IMR-90 (cell line): Measurements from ENCODE around the gene PTX4. TPM values are rescaled to one million over a fixed set of nuclear protein-coding genes. Genes with fewer than 3 reads are reported as not detected.

Source experiments
- ATAC-seq: fragments of 200-7000 bp; cut with Tn5 transposase; 2 replicates; pipeline ENCODE4 v1.9.1; 2020; ENCODE audit warnings: low read depth, mild to moderate bottlenecking, moderate library complexity
- BruUV-seq: library from RNA; stranded (reverse); fragments of 400-500 nt; replicated peaks from 2 replicates; lab custom pipeline; 2021; lab: Mats Ljungman, UMichigan
- CTCF ChIA-PET: fragments of 300-600 bp; formaldehyde crosslinking; extraction: SDS; loops from one replicate; lab custom pipeline; 2021; ENCODE audit warnings: antibody characterized with exemption; lab: Yijun Ruan, JAX
- POLR2A ChIA-PET: fragments of 300-600 bp; sonication (Branson Sonifier 250); formaldehyde crosslinking; loops from one replicate; lab custom pipeline; 2022; ENCODE audit warnings: antibody characterized with exemption; ENCODE audit not compliant: unreplicated experiment; lab: Charles Lee
- DNase-seq: peaks from one replicate; pipeline ENCODE4 v3.0.0; 2013
- H2AFZ ChIP-seq: replicated peaks from 2 replicates; pipeline ENCODE3; 2013; ENCODE audit warnings: low read length, mild to moderate bottlenecking; ENCODE audit not compliant: poor library complexity
- H2AK5ac ChIP-seq: 2 replicates; pipeline ENCODE4 v1.6.1; 2013; ENCODE audit warnings: low read depth, low read length, inconsistent platforms
- H2AK9ac ChIP-seq: replicated peaks from 2 replicates; pipeline ENCODE3; 2013; ENCODE audit warnings: mild to moderate bottlenecking, low read depth, low read length, moderate library complexity; ENCODE audit not compliant: poor library complexity
- H2BK120ac ChIP-seq: 2 replicates; pipeline ENCODE4 v1.6.1; 2013; ENCODE audit warnings: low read depth, low read length, inconsistent platforms
- H2BK15ac ChIP-seq: 3 replicates; pipeline ENCODE4 v1.6.1; 2013; ENCODE audit warnings: low read depth, low read length, inconsistent platforms
- H2BK20ac ChIP-seq: 2 replicates; pipeline ENCODE4 v1.6.1; 2013; ENCODE audit warnings: low read depth, mild to moderate bottlenecking, inconsistent platforms, low read length, moderate library complexity
- H2BK5ac ChIP-seq: 2 replicates; pipeline ENCODE4 v1.6.1; 2013; ENCODE audit warnings: mild to moderate bottlenecking, low read depth, low read length, inconsistent platforms; ENCODE audit not compliant: poor library complexity, severe bottlenecking
- H3K14ac ChIP-seq: replicated peaks from 2 replicates; pipeline ENCODE4 v1.6.1; 2013; ENCODE audit warnings: low read depth, low read length, inconsistent platforms
- H3K18ac ChIP-seq: 2 replicates; pipeline ENCODE4 v1.6.1; 2013; ENCODE audit warnings: low read depth, low read length, control low read depth
- H3K23ac ChIP-seq: 2 replicates; pipeline ENCODE4 v1.6.1; 2013; ENCODE audit warnings: low read depth, low read length, inconsistent platforms
- H3K27ac ChIP-seq: 2 replicates; pipeline ENCODE4 v1.5.1; 2013; ENCODE audit warnings: mild to moderate bottlenecking, control low read depth, low read length; ENCODE audit not compliant: insufficient read depth
- H3K27me3 ChIP-seq: 2 replicates; pipeline ENCODE4 v1.6.1; 2013; ENCODE audit warnings: low read length; ENCODE audit not compliant: control insufficient read depth, insufficient read depth
- H3K36me3 ChIP-seq: 2 replicates; pipeline ENCODE4 v1.6.1; 2013; ENCODE audit warnings: low read length, mixed read lengths; ENCODE audit not compliant: control insufficient read depth, insufficient read depth
- H3K4ac ChIP-seq: 2 replicates; pipeline ENCODE4 v1.6.1; 2013; ENCODE audit warnings: low read depth, low read length, inconsistent platforms
- H3K4me1 ChIP-seq: 2 replicates; pipeline ENCODE4 v1.6.1; 2013; ENCODE audit warnings: low read length, mixed read lengths; ENCODE audit not compliant: control insufficient read depth, insufficient read depth
- H3K4me2 ChIP-seq: 2 replicates; pipeline ENCODE4 v1.6.1; 2013; ENCODE audit warnings: low read depth, mild to moderate bottlenecking, control low read depth, low read length, moderate library complexity
- H3K4me3 ChIP-seq: 2 replicates; pipeline ENCODE4 v1.5.1; 2013; ENCODE audit warnings: low read depth, mild to moderate bottlenecking, control low read depth, low read length, moderate library complexity; ENCODE audit not compliant: insufficient read depth
- H3K56ac ChIP-seq: 2 replicates; pipeline ENCODE4 v1.6.1; 2013; ENCODE audit warnings: low read length, inconsistent platforms; ENCODE audit not compliant: insufficient read depth; ENCODE audit errors: extremely low read depth
- H3K79me1 ChIP-seq, 2 experiments: 2 replicates each; pipeline ENCODE4 v1.6.1; 2013; ENCODE audit warnings: low read length in 2 of 2, inconsistent platforms in 1 of 2, low read depth in 1 of 2
- H3K9ac ChIP-seq: 2 replicates; pipeline ENCODE4 v1.6.1; 2013; ENCODE audit warnings: low read depth, low read length, control low read depth
- H3K9me1 ChIP-seq: 2 replicates; pipeline ENCODE4 v1.6.1; 2013; ENCODE audit warnings: low read length, inconsistent platforms; ENCODE audit not compliant: insufficient read depth
- H3K9me3 ChIP-seq: 2 replicates; pipeline ENCODE4 v1.6.1; 2013; ENCODE audit warnings: low read length; ENCODE audit not compliant: control insufficient read depth, insufficient read depth
- H4K20me1 ChIP-seq: 2 replicates; pipeline ENCODE4 v1.6.1; 2013; ENCODE audit warnings: low read length, inconsistent platforms; ENCODE audit not compliant: insufficient read depth
- H4K5ac ChIP-seq: 2 replicates; pipeline ENCODE4 v1.6.1; 2013; ENCODE audit warnings: mild to moderate bottlenecking, low read depth, low read length, control low read depth
- H4K8ac ChIP-seq, 2 experiments: 2 replicates each; pipeline ENCODE4 v1.6.1; 2013; ENCODE audit warnings: low read depth in 2 of 2, low read length in 2 of 2, control low read depth in 1 of 2, inconsistent platforms in 1 of 2
- H4K91ac ChIP-seq: 2 replicates; pipeline ENCODE4 v1.6.1; 2013; ENCODE audit warnings: low read depth, low read length, inconsistent platforms; ENCODE audit not compliant: insufficient read depth
- CEBPB ChIP-seq: IDR thresholded peaks from 2 replicates; pipeline ENCODE4 v1.6.1; 2012; ENCODE audit warnings: low read depth, low read length, improper control_type of control experiment
- CHD1 ChIP-seq: IDR thresholded peaks from 2 replicates; pipeline ENCODE4 v1.6.1; 2012; ENCODE audit warnings: low read depth, low read length, improper control_type of control experiment
- MAZ ChIP-seq: IDR thresholded peaks from 2 replicates; pipeline ENCODE4 v1.6.1; 2012; ENCODE audit warnings: low read depth, mild to moderate bottlenecking, low read length, improper control_type of control experiment, moderate library complexity, borderline replicate concordance
- WGBS, 2 experiments: methylation state at CpG; one replicate each; pipeline versions ENCODE4 v1.1.5 to v1.1.7; 2013; ENCODE audit warnings: missing lambda C conversion rate in 2 of 2; ENCODE audit not compliant: insufficient read length in 1 of 2; ENCODE audit errors: extremely low coverage in 2 of 2; 5-methylcytosine and 5-hydroxymethylcytosine counted together
- dilution Hi-C: fragments of 300-500 bp; cut with HindIII; formaldehyde crosslinking; loops from one replicate; pipeline ENCODE4 v1.14.3; 2018; ENCODE audit warnings: low sequenced_read_pairs; ENCODE audit not compliant: unreplicated experiment
- in situ Hi-C: fragments of 300-500 bp; cut with MboI; formaldehyde crosslinking; loops from 3 replicates; pipeline ENCODE4 v1.14.3; 2019; ENCODE audit warnings: low sequenced_read_pairs, inconsistent platforms, mixed read lengths
- intact Hi-C: fragments of 100-400 bp; cut with micrococcal nuclease; formaldehyde crosslinking; loops from 2 replicates; pipeline ENCODE4 v1.10.0; 2022
- polyA plus RNA-seq, 3 experiments: library from polyadenylated mRNA; depleted of rRNA; stranded (reverse); fragments of >200 nt; gene quantifications; 2 replicates each; pipeline ENCODE4 v1.2.3, GENCODE V29; 2012; ENCODE audit warnings: low replicate concordance in 1 of 3
- total RNA-seq: library from RNA; depleted of rRNA; stranded (reverse); fragments of >200 nt; gene quantifications from 2 replicates; pipeline ENCODE4 v1.2.3, GENCODE V29; 2012

Gene PTX4
- total and polyA plus RNA-seq, 2 of the 4 experiments (the other 2 are of a cell fraction), result 0.07 TPM; not detected in 1

- no TSS peak for BruUV-seq
- Histone ChIP-seq H3K4ac (no peak overlapping the region), H3K9ac (no peak overlapping the region), H3K18ac (no peak overlapping the region), H3K14ac (no peak overlapping the region), H3K4me1 (no peaks in the 10 kb centered on the region), H3K27me3 (no peaks in the 10 kb centered on the region), H3K4me3 (no peak overlapping the region), H3K9me3 (peaks cover 4% of the 10 kb centered on the region), H2AK5ac (no peak overlapping the region), H3K56ac (no peak overlapping the region), H3K27ac (no peak overlapping the region), H3K36me3 (peaks cover 21% of the 10 kb centered on the region), H2BK20ac (no peak overlapping the region), H4K20me1 (no peaks in the 10 kb centered on the region; the same call in 1 of the 2 replicates), H2BK120ac (no peak overlapping the region), H3K9me1 (no peaks in the 10 kb centered on the region), H4K8ac (no peak overlapping the region), H2BK15ac (no peak overlapping the region), H3K79me1 (no peaks in the 10 kb centered on the region), H3K23ac (no peak overlapping the region), H3K4me2 (no peak overlapping the region), H2BK5ac (no peak overlapping the region), H4K5ac (no peak overlapping the region), H2AK9ac (no peak overlapping the region), H4K91ac (no peak overlapping the region), H2AFZ (no peak overlapping the region)
- TF ChIP-seq CHD1, result no peak
- TF ChIP-seq CEBPB, result no peak
- TF ChIP-seq MAZ, result no peak
- CTCF ChIA-PET, result no interaction called here
- dilution Hi-C loops, result no loop called here
- POLR2A ChIA-PET, result no interaction called here
- DNase-seq (no peak), ATAC-seq (no peak)
- intact Hi-C loops, result no loop called here
- 97% methylated on average over 10 of the region's 15 CpGs; no CpG with 5 or more reads in 1 of the 2 experiments for WGBS, 2 experiments
- in situ Hi-C loops, result no loop called here
These were observed 24.0 kb upstream of the PTX4 start for GRCh38 chr16:1512774-1513173.
